ENCODE results near the gene RNF175.

DNA sequence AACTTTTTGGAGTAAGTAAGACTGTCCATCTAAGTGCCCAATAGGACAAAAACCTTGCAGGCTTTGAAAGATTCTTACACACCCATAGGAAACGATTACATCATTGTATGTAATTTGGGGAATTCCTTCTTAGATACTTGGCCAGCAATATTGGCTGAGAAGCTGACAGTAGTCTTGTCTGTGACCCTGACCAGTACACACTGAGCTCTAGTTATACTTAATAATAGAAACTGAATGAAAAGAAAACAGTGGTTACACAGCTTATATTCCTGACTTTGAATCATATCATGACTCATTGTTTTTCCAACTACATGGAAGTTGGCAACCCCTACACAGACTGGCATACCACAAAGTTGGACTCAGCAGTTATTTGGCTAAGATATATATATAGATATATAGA lies 82.8 kb downstream of the RNF175 start:
- TF ChIP-seq CTCF (IDR thresholded peaks at IDR 0.05), result no peak
- peak in 1 of 2 donors; percentile 45 for TF ChIP-seq EP300 (IDR thresholded peaks at IDR 0.05)
- TF ChIP-seq POLR2A (IDR thresholded peaks at IDR 0.05), result no peak
